ENCODE data around the gene SLC25A2. TPM values are rescaled to one million over a fixed set of nuclear protein-coding genes. Genes with fewer than 3 reads are reported as not detected.
A peak's percentile ranks its signal among the peaks of the same experiment; 100 is the strongest.

SLC25A2 gene
- polyA plus RNA-seq, 2 of the 4 experiments (the other 2 are of a cell fraction) = 0.08 TPM; not detected in 1

DNA sequence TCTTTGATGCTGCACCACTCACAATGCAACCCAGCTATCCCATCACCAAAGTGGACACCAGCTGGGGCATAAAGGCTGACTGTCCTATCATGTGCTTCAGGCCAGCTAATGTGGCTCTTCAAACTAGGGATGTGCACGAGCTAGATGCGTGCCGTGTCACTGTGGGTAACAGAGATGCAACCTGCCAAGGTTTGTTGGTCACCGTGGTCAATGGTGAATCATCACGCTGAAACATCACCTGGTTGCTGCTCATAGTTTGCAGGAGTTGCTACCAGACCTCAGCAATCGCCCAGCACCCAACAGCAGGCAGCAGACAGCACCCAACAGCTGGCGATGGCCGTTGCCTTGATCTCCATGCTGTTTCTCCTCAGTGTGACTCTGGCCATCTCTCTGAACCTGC lies 24.4 kb upstream of the SLC25A2 start:
- 45% methylated on average over 8 of the region's 8 CpGs for WGBS (ENCODE audit: missing lambda C conversion rate)
- no peak overlapping the region for H3K4me2 ChIP-seq
- H3K9me3 ChIP-seq = peaks cover 31% of the 10 kb centered on the region; the same call in 2 of the 3 replicates
- H3K4me1 ChIP-seq = no peaks in the 10 kb centered on the region
- no peak for FAIRE-seq
- H3K27ac ChIP-seq = no peak overlapping the region
- POLR2A ChIA-PET = no interaction called here
- no peak for TF ChIP-seq CBX2 (IDR thresholded peaks at IDR 0.05; ENCODE audit: borderline replicate concordance, low read depth)
- TF ChIP-seq HOXB5 (CRISPR knock-in tag; IDR thresholded peaks at IDR 0.05) = no peak
- no peak for TF ChIP-seq NPAS2 (CRISPR knock-in tag; IDR thresholded peaks at IDR 0.05; ENCODE audit: borderline replicate concordance)
- TF ChIP-seq ZFP36 (IDR thresholded peaks at IDR 0.05; ENCODE audit: borderline replicate concordance, partially characterized antibody) = no peak
- no peak for TF ChIP-seq FOSB (CRISPR knock-in tag; IDR thresholded peaks at IDR 0.05)
- TF ChIP-seq SMC3 (IDR thresholded peaks at IDR 0.05) = no peak
- no peak for TF ChIP-seq RNF2 (IDR thresholded peaks at IDR 0.05; ENCODE audit: borderline replicate concordance, low read depth)
- TF ChIP-seq, protein P1, sequence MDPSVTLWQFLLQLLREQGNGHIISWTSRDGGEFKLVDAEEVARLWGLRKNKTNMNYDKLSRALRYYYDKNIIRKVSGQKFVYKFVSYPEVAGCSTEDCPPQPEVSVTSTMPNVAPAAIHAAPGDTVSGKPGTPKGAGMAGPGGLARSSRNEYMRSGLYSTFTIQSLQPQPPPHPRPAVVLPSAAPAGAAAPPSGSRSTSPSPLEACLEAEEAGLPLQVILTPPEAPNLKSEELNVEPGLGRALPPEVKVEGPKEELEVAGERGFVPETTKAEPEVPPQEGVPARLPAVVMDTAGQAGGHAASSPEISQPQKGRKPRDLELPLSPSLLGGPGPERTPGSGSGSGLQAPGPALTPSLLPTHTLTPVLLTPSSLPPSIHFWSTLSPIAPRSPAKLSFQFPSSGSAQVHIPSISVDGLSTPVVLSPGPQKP (IDR thresholded peaks at IDR 0.05; ENCODE audit: low read depth, low read length) = no peak
- TF ChIP-seq MAFK (IDR thresholded peaks at IDR 0.05; ENCODE audit: partially characterized antibody) = no peak
- TF ChIP-seq PHF8 (IDR thresholded peaks at IDR 0.05; ENCODE audit: borderline replicate concordance, low read depth) = no peak
- TF ChIP-seq, protein P2, sequence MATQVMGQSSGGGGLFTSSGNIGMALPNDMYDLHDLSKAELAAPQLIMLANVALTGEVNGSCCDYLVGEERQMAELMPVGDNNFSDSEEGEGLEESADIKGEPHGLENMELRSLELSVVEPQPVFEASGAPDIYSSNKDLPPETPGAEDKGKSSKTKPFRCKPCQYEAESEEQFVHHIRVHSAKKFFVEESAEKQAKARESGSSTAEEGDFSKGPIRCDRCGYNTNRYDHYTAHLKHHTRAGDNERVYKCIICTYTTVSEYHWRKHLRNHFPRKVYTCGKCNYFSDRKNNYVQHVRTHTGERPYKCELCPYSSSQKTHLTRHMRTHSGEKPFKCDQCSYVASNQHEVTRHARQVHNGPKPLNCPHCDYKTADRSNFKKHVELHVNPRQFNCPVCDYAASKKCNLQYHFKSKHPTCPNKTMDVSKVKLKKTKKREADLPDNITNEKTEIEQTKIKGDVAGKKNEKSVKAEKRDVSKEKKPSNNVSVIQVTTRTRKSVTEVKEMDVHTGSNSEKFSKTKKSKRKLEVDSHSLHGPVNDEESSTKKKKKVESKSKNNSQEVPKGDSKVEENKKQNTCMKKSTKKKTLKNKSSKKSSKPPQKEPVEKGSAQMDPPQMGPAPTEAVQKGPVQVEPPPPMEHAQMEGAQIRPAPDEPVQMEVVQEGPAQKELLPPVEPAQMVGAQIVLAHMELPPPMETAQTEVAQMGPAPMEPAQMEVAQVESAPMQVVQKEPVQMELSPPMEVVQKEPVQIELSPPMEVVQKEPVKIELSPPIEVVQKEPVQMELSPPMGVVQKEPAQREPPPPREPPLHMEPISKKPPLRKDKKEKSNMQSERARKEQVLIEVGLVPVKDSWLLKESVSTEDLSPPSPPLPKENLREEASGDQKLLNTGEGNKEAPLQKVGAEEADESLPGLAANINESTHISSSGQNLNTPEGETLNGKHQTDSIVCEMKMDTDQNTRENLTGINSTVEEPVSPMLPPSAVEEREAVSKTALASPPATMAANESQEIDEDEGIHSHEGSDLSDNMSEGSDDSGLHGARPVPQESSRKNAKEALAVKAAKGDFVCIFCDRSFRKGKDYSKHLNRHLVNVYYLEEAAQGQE (IDR thresholded peaks at IDR 0.05) = no peak
- no peak for TF ChIP-seq RFX5 (IDR thresholded peaks at IDR 0.05)
- TF ChIP-seq ZC3H11A (IDR thresholded peaks at IDR 0.05) = no peak
- TF ChIP-seq RARB (CRISPR knock-in tag; IDR thresholded peaks at IDR 0.05) = no peak
- TF ChIP-seq, protein P3, sequence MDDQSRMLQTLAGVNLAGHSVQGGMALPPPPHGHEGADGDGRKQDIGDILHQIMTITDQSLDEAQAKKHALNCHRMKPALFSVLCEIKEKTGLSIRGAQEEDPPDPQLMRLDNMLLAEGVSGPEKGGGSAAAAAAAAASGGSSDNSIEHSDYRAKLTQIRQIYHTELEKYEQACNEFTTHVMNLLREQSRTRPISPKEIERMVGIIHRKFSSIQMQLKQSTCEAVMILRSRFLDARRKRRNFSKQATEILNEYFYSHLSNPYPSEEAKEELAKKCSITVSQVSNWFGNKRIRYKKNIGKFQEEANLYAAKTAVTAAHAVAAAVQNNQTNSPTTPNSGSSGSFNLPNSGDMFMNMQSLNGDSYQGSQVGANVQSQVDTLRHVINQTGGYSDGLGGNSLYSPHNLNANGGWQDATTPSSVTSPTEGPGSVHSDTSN (IDR thresholded peaks at IDR 0.05) = no peak
- no peak for TF ChIP-seq ESRRA (IDR thresholded peaks at IDR 0.05; ENCODE audit: borderline replicate concordance, low read length)
- no peak for TF ChIP-seq SREBF2 (IDR thresholded peaks at IDR 0.05)
- no peak for TF ChIP-seq POLR2AphosphoS2 (conservative IDR thresholded peaks at IDR 0.05; ENCODE audit: low read length)
- no peak overlapping the region for H3K4me3 ChIP-seq
- CTCF ChIA-PET = interaction anchor here (0.7 to 4.9 kb wide), 11 partner anchors 8 to 247 kb away, joined by 3 to 45 read pairs (median 4); partner anchors contain the start of genes PCDHB2, PCDHGA2, PCDHGB1 and TAF7
- ATAC-seq = no peak
- DNase-seq (ENCODE audit: low read depth in 1 of 2, low spot score in 1 of 2) = no peak

DNA sequence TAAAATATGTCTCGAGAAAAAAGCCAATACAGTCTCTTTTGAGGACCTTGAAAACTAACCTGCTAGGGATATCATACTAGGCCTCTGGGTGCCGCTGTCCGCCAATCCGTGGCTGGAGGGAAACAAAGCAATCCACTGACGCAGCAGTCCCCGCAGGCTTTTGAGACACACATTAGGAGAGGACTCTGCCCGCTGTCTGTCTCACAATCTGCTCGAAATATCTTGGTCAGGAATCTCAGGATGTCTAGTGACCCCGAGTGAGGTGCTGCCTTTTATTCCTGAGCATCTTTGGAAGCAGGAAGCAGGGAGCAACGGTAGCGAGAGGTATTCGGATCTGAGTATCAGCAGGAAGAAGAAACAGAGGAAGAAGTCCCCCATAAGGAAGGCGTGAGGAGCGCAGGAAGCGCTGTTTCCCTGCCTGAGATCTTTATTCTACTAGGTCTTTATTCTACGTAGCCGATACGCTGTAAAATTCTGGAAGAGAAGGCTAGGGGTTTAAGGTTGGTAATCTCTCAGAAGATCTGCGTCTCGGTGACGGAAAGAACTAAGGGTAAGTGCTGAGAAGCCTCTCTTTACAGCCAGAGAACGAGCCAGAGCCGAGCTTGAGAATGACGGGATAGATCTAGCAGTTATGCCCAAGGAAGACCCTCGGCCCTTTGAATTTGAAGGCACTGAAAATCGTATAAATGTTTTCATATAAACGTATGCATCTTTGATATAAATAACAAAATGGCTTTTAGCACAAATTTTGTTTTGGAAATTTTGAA lies 22.4 kb upstream of the SLC25A2 start:
- ChIA-PET POLR2A (no interaction called here), CTCF (interaction anchor here (0.7 to 4.9 kb wide), 9 partner anchors 11 to 316 kb away, joined by 3 to 22 read pairs (median 4); partner anchors contain the start of genes PCDHGA2, PCDHGA4, PCDHGA7 and PCDHGB1)
- peak in 1 of 2 experiments; percentile 75; a peak in 3 of 6 replicates for ATAC-seq
- 0 out of 3 replicates have a peak overlapping the region, but pooled peaks have one; percentile 14 for H3K4me3 ChIP-seq
- no peak overlapping the region for H3K27ac ChIP-seq
- H3K4me2 ChIP-seq = peak overlapping the region; percentile 33; the same call in 2 of the 3 replicates
- 41% methylated on average over 27 of the region's 27 CpGs for WGBS (ENCODE audit: missing lambda C conversion rate)
- no peaks in the 10 kb centered on the region for H3K4me1 ChIP-seq
- DNase-seq (ENCODE audit: low read depth in 1 of 2, low spot score in 1 of 2) = peak in 1 of 2 experiments; percentile 51
- no peak for FAIRE-seq
- peaks cover 39% of the 10 kb centered on the region for H3K9me3 ChIP-seq
- TF ChIP-seq, protein P4, sequence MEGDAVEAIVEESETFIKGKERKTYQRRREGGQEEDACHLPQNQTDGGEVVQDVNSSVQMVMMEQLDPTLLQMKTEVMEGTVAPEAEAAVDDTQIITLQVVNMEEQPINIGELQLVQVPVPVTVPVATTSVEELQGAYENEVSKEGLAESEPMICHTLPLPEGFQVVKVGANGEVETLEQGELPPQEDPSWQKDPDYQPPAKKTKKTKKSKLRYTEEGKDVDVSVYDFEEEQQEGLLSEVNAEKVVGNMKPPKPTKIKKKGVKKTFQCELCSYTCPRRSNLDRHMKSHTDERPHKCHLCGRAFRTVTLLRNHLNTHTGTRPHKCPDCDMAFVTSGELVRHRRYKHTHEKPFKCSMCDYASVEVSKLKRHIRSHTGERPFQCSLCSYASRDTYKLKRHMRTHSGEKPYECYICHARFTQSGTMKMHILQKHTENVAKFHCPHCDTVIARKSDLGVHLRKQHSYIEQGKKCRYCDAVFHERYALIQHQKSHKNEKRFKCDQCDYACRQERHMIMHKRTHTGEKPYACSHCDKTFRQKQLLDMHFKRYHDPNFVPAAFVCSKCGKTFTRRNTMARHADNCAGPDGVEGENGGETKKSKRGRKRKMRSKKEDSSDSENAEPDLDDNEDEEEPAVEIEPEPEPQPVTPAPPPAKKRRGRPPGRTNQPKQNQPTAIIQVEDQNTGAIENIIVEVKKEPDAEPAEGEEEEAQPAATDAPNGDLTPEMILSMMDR (IDR thresholded peaks at IDR 0.05) = peak; percentile 9; the same call in 1 of the 3 replicates
- TF ChIP-seq POLR2A (IDR thresholded peaks at IDR 0.05; ENCODE audit: low read length) = no peak
- TF ChIP-seq RAD21 (conservative IDR thresholded peaks at IDR 0.05 in 1 of 2, IDR thresholded peaks at IDR 0.05 in 1 of 2) = 0 out of 5 replicates have a peak, but pooled peaks of 1 of the 2 experiments have one; percentile 25
- TF ChIP-seq, protein P5, sequence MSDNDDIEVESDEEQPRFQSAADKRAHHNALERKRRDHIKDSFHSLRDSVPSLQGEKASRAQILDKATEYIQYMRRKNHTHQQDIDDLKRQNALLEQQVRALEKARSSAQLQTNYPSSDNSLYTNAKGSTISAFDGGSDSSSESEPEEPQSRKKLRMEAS (IDR thresholded peaks at IDR 0.05) = no peak
- TF ChIP-seq RARB (CRISPR knock-in tag; IDR thresholded peaks at IDR 0.05) = no peak
- TF ChIP-seq CBX2 (IDR thresholded peaks at IDR 0.05; ENCODE audit: borderline replicate concordance, low read depth) = no peak
- no peak for TF ChIP-seq GATA3 (IDR thresholded peaks at IDR 0.05; ENCODE audit: borderline replicate concordance)
- TF ChIP-seq EHF (CRISPR knock-in tag; IDR thresholded peaks at IDR 0.05) = no peak
- TF ChIP-seq HOXB13 (CRISPR knock-in tag; IDR thresholded peaks at IDR 0.05; ENCODE audit: low read depth) = no peak
- TF ChIP-seq EP300 (IDR thresholded peaks at IDR 0.05) = no peak
- TF ChIP-seq, protein P1 (IDR thresholded peaks at IDR 0.05; ENCODE audit: low read depth, low read length) = no peak
- TF ChIP-seq MAZ (IDR thresholded peaks at IDR 0.05; ENCODE audit: borderline replicate concordance, low read depth, low read length) = no peak

All from A549 (cell line).